ENCODE results near the gene ERP27.

GRCh38 chr12:14935031-14935430 is 3.3 kb downstream of the ERP27 start:
- TF ChIP-seq CTCF (IDR thresholded peaks at IDR 0.05; ENCODE audit: low read length) (no peak), EZH2 (optimal IDR thresholded peaks at IDR 0.05; ENCODE audit: low read depth, low read length) (no peak), EZH2phosphoT487 (IDR thresholded peaks at IDR 0.05; ENCODE audit: low read length) (no peak)

Measured in MM.1S (cell line).